H1 (cell line): ENCODE measurements around the gene MACROH2A1. TPM values are rescaled to one million over a fixed set of nuclear protein-coding genes. Genes with fewer than 3 reads are reported as not detected.

Experiments
- CEBPB ChIP-seq: IDR thresholded peaks from 2 replicates; pipeline ENCODE4 v1.6.1; 2012; ENCODE audit warnings: low read depth, low read length
- CHD2 ChIP-seq: IDR thresholded peaks from 2 replicates; pipeline ENCODE4 v1.6.1; 2012; ENCODE audit warnings: low read length, improper control_type of control experiment
- CREB1 ChIP-seq: IDR thresholded peaks from 2 replicates; pipeline ENCODE4 v1.6.1; 2012; ENCODE audit warnings: inconsistent platforms
- NANOG ChIP-seq: IDR thresholded peaks from 2 replicates; pipeline ENCODE4 v1.6.1; 2011; ENCODE audit warnings: low read length, low read depth, mild to moderate bottlenecking, inconsistent platforms; ENCODE audit not compliant: insufficient read depth, poor library complexity, severe bottlenecking
- POLR2A ChIP-seq, 2 experiments: IDR thresholded peaks; 1 replicate in 1 of 2; 2 replicates in 1 of 2; pipeline ENCODE4 v1.6.1; 2011; ENCODE audit warnings: low read depth in 2 of 2, low read length in 2 of 2, mild to moderate bottlenecking in 2 of 2; ENCODE audit errors: control extremely low read depth in 1 of 2
- RBBP5 ChIP-seq: IDR thresholded peaks from 2 replicates; pipeline ENCODE4 v1.7.1; 2012; ENCODE audit warnings: low read depth, mild to moderate bottlenecking, inconsistent platforms, low read length, moderate library complexity, borderline replicate concordance
- SIN3A ChIP-seq, 2 experiments: IDR thresholded peaks in 1 of 2; conservative IDR thresholded peaks in 1 of 2; 2 replicates each; pipeline ENCODE4 v1.6.1; 2011 to 2012; ENCODE audit warnings: low read length in 2 of 2, improper control_type of control experiment in 1 of 2, low read depth in 1 of 2, mild to moderate bottlenecking in 1 of 2
- SP4 ChIP-seq: IDR thresholded peaks from 2 replicates; pipeline ENCODE4 v1.6.1; 2012; ENCODE audit warnings: low read length, inconsistent platforms
- TAF7 ChIP-seq: optimal IDR thresholded peaks from 2 replicates; pipeline ENCODE3; 2011; ENCODE audit warnings: low read depth, mild to moderate bottlenecking, inconsistent platforms, low read length, moderate library complexity, borderline replicate concordance
- TCF12 ChIP-seq: IDR thresholded peaks from 2 replicates; pipeline ENCODE4 v1.6.1; 2011; ENCODE audit warnings: low read depth, mild to moderate bottlenecking, low read length
- polyA plus RNA-seq, 7 experiments: library from polyadenylated mRNA; depleted of rRNA in 3 of 7; stranded (reverse) in 5 of 7; unstranded in 2 of 7; fragments of >200 nt in 5 of 7; fragments of 200-250 nt in 2 of 7; gene quantifications; 1 replicate in 5 of 7; 2 replicates in 1 of 7; 4 replicates in 1 of 7; pipeline versions ENCODE4 v1.2.1 to v1.2.3, GENCODE V29; 2011 to 2013; ENCODE audit warnings: missing spikeins in 2 of 7, mixed read lengths in 2 of 7
- total RNA-seq: library from RNA; stranded (reverse); fragmentation: NEBNext Ultra II Directional; extraction: Animal tissue kit (Norgen Biotek cat#: 25700); gene quantifications from 2 replicates; pipeline ENCODE4 v1.2.1, GENCODE V29; 2021

Gene MACROH2A1
- total and polyA plus RNA-seq, 2 of the 8 experiments (the other 6 are each of a cell fraction or from before 2014, with no cell fraction given): 60.0 to 92.3 TPM

DNA sequence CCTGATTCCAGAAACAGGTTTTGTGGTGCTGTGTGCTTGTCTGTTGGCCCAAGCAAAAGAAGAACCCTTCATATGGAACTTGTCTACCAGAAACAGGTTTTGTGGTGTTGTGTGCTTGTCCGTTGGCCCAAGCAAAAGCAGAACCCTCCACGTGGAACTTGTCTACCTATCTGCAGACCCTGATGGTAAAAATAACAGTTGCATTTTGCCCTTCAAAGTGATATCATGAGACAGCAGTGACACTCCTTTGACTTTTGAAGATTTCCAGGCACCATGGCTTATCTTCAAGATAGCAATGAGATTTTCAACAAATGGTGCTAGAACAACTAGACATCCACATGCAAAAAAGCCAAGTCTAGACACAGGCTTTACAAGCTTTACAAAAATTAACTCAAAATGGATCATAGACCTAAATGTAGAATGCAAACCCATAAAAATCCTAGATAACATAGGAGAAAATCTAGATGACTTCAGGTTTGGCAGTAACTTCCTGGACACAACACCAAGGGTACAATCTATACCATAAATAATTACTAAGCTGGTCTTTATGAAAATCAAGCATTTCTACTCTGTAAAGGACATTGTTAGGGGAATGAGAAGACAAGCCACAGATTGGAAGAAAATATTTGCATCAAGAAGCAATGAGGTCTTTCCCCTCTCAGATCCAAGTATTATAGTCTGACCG lies 16.8 kb downstream of the MACROH2A1 start (continued):
- TF ChIP-seq SIN3A (conservative IDR thresholded peaks at IDR 0.05 in 1 of 2, IDR thresholded peaks at IDR 0.05 in 1 of 2; ENCODE audit: low read depth in 1 of 2, low read length in 2 of 2) (no peak), CHD2 (no peak), TCF12 (no peak), SP4 (no peak), RBBP5 (no peak), CEBPB (no peak), CREB1 (no peak), TAF7 (no peak), NANOG (no peak), POLR2A (IDR thresholded peaks at IDR 0.05; ENCODE audit: control extremely low read depth in 1 of 2, low read depth in 2 of 2, low read length in 2 of 2) (no peak)
